GM12875 (cell line): Measurements from ENCODE around the gene CHGA.

Experiments
- H3K4me3 ChIP-seq: one replicate; pipeline ENCODE4 v1.5.1; 2011; ENCODE audit warnings: low read depth, low read length, control low read depth
- TF ChIP-seq, protein P1 (sequence below): IDR thresholded peaks from 2 replicates; pipeline ENCODE4 v1.5.1; 2011; ENCODE audit warnings: low read depth, mild to moderate bottlenecking, control low read depth, inconsistent platforms, low read length, moderate library complexity, borderline replicate concordance; ENCODE audit not compliant: insufficient read depth

Gene CHGA

DNA sequence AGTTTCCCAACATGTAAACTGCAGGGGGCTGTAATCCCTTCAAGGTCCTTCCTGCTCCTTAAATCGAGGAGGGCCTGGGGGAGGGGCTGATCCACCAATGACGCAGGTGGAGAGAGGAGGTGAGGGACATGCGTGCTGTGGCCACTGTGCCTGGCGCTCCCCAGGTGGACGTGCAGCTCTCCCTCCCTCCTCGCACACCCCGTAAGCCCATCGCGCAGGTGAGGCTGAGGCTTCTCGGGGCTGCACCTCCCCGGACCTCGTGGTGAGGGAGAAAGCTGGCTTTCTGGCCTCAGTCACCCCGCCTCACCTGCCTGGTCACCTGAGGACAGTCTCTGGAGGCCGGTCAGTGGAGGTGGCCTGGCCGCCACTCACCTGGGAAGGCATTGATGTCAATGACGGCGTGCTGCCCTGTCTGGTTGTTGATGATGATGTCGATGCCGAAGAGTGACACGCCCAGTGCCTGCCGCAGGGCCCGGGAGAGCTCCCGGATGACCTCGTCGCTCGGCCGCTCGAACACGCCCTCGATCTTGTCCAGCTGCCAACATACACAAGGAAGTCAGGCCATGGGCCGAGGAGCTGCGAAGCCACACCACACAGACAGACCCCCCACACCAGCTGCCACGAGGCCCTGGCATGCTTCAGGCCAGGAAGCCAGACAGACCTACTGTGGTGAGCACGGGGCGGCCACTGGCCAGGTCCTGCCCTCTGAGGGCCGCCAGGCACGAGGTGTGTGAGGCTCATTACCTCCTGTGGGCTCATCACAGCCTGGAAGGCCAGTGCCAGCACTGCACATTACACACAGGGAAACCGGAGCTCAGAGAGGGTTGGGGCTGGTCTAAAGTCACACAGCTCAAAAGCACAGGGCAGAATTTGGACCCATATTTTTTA lies 23.3 kb downstream of the CHGA start:
- TF ChIP-seq, protein P1, sequence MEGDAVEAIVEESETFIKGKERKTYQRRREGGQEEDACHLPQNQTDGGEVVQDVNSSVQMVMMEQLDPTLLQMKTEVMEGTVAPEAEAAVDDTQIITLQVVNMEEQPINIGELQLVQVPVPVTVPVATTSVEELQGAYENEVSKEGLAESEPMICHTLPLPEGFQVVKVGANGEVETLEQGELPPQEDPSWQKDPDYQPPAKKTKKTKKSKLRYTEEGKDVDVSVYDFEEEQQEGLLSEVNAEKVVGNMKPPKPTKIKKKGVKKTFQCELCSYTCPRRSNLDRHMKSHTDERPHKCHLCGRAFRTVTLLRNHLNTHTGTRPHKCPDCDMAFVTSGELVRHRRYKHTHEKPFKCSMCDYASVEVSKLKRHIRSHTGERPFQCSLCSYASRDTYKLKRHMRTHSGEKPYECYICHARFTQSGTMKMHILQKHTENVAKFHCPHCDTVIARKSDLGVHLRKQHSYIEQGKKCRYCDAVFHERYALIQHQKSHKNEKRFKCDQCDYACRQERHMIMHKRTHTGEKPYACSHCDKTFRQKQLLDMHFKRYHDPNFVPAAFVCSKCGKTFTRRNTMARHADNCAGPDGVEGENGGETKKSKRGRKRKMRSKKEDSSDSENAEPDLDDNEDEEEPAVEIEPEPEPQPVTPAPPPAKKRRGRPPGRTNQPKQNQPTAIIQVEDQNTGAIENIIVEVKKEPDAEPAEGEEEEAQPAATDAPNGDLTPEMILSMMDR: no peak
- no peak overlapping the region for H3K4me3 ChIP-seq

DNA sequence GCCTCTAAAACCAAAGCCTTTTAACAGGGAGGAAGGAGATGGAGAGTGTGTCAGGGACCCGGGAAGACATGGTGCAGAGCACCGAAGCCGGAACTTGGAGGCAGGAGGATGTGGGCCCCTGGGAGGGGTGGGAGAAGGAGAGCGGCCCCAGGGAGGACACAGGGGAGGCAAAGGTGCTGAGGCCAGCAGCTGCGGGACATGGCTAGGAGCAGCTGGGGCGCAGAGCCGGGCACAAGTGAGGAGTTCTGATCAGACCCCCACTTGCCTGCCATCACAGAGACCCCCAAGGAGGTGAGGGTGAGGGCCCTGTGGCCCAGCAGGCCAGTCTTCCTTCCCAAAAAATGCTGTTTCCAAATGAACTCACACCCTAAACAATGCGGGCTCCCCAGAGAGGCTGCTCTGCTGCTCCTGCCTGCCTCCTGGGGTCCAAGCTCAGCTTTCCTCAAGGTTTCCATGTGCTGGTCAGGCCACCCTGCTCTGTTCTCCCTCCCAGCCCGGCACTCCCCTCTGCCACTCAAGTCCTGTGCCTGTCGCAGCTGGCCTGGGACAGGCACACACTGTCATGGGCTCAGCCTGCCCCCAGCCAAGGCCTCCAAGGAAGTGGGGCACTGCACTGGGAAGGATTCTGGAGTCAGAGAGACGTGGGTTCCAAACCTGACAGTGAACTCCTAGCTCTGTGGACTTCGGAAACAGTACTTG lies 24.0 kb downstream of the CHGA start:
- TF ChIP-seq, protein P1: no peak
- no peak overlapping the region for H3K4me3 ChIP-seq

DNA sequence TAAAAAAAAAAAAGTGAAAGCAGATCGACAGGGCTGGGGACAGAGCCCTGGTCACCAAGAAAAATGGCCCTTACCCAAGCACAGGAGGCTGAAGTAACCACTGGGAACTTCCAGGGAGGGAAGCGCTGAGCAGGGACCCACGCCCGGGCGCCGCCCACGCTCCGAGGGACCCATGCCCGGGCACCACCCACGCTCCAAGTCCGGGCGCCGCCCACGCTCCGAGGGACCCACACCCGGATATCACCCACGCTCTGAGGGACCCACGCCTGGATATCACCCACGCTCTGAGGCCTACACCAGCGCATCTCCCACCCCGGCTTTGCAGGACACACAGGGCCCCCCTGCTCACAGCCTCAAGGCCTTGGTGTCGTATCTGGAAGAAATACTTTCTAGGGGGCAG lies 25.7 kb downstream of the CHGA start:
- TF ChIP-seq, protein P1: no peak
- H3K4me3 ChIP-seq: no peak overlapping the region

DNA sequence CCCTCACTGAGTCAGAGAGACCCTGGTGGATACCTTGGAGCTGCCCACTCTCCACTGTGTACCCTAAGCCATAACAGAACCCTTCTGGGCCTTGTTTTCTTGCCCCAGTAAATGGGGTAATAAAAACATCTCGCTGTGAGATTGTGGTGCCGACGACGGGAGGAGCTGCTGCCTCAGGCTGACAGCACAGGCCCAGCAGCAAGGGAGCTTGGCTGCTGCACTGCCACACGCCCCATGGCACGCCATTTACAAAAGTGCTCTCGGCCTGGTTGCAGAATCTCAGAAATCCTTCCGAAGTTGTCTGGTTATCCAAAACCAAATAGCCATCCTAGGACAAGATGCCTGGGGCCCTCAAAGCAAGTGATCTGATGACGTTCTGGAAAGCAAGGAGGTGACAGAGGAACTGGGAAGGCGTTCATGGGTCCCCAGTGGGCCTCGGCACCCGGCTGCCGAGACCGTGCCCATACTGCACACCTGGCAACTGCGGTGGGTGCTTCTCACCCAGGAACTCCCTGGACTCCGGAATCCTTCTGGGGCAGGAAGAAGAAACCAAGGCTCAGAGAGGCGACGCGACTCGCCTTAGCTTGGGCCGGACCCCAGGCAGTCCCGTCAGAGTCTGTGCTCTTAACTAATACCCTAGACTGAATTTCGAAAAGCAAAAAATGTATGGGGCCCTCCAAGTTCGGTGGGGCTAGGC lies 26.7 kb downstream of the CHGA start:
- H3K4me3 ChIP-seq: no peak overlapping the region
- TF ChIP-seq, protein P1: no peak

DNA sequence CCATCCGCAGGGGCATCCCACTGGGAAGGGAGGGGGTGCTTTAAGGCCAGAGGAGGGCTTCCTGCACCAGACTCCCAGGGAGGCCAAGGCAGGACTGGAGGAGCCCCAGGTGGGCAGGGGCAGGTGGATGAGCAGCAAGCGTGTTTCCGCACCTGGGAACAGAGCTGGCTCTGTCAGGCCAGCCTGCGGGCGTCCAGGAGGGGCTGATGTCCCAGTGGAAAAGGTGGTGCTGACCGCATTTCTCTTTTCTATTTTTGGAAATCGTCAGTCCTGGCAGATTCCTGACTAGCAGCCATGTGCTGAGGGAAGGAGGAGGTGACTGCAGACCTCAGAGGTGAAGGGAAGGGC lies 27.2 kb downstream of the CHGA start:
- TF ChIP-seq, protein P1: no peak
- no peak overlapping the region for H3K4me3 ChIP-seq

DNA sequence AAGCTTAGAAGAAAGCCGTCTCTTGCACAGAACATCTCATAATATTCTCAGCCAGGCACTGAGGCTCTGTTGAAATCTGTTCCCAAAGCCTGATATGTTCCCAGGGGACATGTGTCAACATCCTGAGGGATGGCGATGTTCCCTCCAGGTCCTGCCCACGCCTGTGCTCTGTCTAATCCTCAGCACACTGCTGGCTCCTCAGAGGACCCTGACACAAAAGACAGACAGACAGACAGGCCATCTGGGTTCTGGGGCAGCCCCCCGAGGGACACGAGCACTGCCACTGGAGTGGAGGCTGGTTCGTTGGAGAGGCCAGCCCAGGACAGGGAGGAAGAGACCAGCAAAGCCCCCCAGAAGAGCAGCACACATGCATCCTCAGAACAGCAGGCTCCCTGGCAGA lies 27.8 kb downstream of the CHGA start:
- no peak overlapping the region for H3K4me3 ChIP-seq
- TF ChIP-seq, protein P1: no peak
